Omental fat pad (tissue), 4 donors: Measurements from ENCODE around the gene PCNT. TPM values are rescaled to one million over a fixed set of nuclear protein-coding genes. Genes with fewer than 3 reads are reported as not detected.

Experiments used
- ATAC-seq: fragments of 150-250 bp; one replicate; pipeline ENCODE4 v1.9.1; 2016; ENCODE audit warnings: mild to moderate bottlenecking, moderate library complexity; ENCODE audit not compliant: low FRiP score
- DNase-seq: peaks from one replicate; pipeline ENCODE4 v3.0.0-alpha.2; 2019; ENCODE audit warnings: low spot score
- CTCF ChIP-seq, 3 donors: fragments of 450-650 bp; IDR thresholded peaks; one replicate each; pipeline ENCODE4 v1.5.1; 2016 to 2017; ENCODE audit warnings: antibody characterized with exemption in 3 of 3, mild to moderate bottlenecking in 3 of 3, moderate library complexity in 2 of 3
- total RNA-seq, 4 donors: library from RNA; depleted of rRNA; stranded (reverse); fragments of >200 nt; gene quantifications; one replicate each; pipeline ENCODE4 v1.1.0, GENCODE V29; 2016

PCNT gene
- total RNA-seq, 4 donors from 2014 or later, result 23.0 to 51.7 (median 24.4) TPM

- no peak for TF ChIP-seq CTCF (IDR thresholded peaks at IDR 0.05)
- DNase-seq (no peak), ATAC-seq (no peak)
These were observed 7.1 kb upstream of the PCNT start for GRCh38 chr21:46316708-46317324.

GRCh38 chr21:46317710-46318463, 6.1 kb upstream of the PCNT start:
- TF ChIP-seq CTCF (IDR thresholded peaks at IDR 0.05), result no peak
- DNase-seq, result no peak
- no peak for ATAC-seq

- ATAC-seq (no peak), DNase-seq (no peak)
- TF ChIP-seq CTCF (IDR thresholded peaks at IDR 0.05), result no peak
These were observed 5.5 kb upstream of the PCNT start for GRCh38 chr21:46318464-46318845.

- DNase-seq, result no peak
- no peak for TF ChIP-seq CTCF (IDR thresholded peaks at IDR 0.05)
- ATAC-seq, result no peak
These were observed 4.8 kb upstream of the PCNT start for GRCh38 chr21:46319186-46319585.

- ATAC-seq (no peak), DNase-seq (no peak)
- no peak for TF ChIP-seq CTCF (IDR thresholded peaks at IDR 0.05)
These were observed 3.6 kb upstream of the PCNT start for GRCh38 chr21:46320331-46320801.

GRCh38 chr21:46322351-46323226, 1.4 kb upstream of the PCNT start:
- no peak for TF ChIP-seq CTCF (IDR thresholded peaks at IDR 0.05)
- DNase-seq (no peak), ATAC-seq (no peak)
